Activated CD4-positive, alpha-beta T cell treated with anti-CD3 and anti-CD28 coated beads, Interleukin-2, amount 10 ng/mL, durations not matched to agents 24 days and 14 days (primary cell): ENCODE data around the gene TAB3. TPM values are rescaled to one million over a fixed set of nuclear protein-coding genes. Genes with fewer than 3 reads are reported as not detected.
A peak's percentile ranks its signal among the peaks of the same experiment; 100 is the strongest.

Source experiments
- DNase-seq: peaks from one replicate; pipeline ENCODE4 v3.0.0; 2022
- H3K27ac Mint-ChIP-seq: one replicate; pipeline ENCODE4 v1.8.0; 2022; ENCODE audit warnings: mild to moderate bottlenecking, mixed read lengths
- H3K27me3 Mint-ChIP-seq: one replicate; pipeline ENCODE4 v1.8.0; 2022; ENCODE audit warnings: mixed read lengths
- H3K36me3 Mint-ChIP-seq: one replicate; pipeline ENCODE4 v1.8.0; 2022; ENCODE audit warnings: low read depth, mild to moderate bottlenecking, mixed read lengths
- H3K4me1 Mint-ChIP-seq: one replicate; pipeline ENCODE4 v1.8.0; 2021; ENCODE audit warnings: mixed read lengths
- H3K4me3 Mint-ChIP-seq: one replicate; pipeline ENCODE4 v1.8.0; 2022; ENCODE audit warnings: mild to moderate bottlenecking, moderate library complexity, mixed read lengths
- H3K9me3 Mint-ChIP-seq: one replicate; pipeline ENCODE4 v1.8.0; 2021; ENCODE audit warnings: mixed read lengths
- intact Hi-C: fragments of 100-400 bp; cut with micrococcal nuclease; formaldehyde crosslinking; loops from one replicate; pipeline ENCODE4 v1.15.1; 2023
- total RNA-seq: library from RNA; stranded (reverse); gene quantifications from 2 replicates; pipeline ENCODE4 v1.2.3, GENCODE V29; 2022

Gene TAB3
- total RNA-seq, 1 donor from 2014 or later: 21.9 TPM

GRCh38 chrX:30900227-30900626 lies 11.2 kb upstream of the TAB3 start:
- no peak overlapping the region for H3K27ac Mint-ChIP-seq
- intact Hi-C loops: loop anchor here (1.0 kb wide), 1 partner anchor 11 kb away; the partner anchor contains the start of gene TAB3
- no peaks in the 10 kb centered on the region for H3K9me3 Mint-ChIP-seq
- H3K36me3 Mint-ChIP-seq: no peaks in the 10 kb centered on the region
- H3K4me3 Mint-ChIP-seq: no peak overlapping the region
- no peak for DNase-seq
- peaks cover 18% of the 10 kb centered on the region for H3K27me3 Mint-ChIP-seq
- H3K4me1 Mint-ChIP-seq: peaks cover 9% of the 10 kb centered on the region

- no peaks in the 10 kb centered on the region for H3K36me3 Mint-ChIP-seq
- no peak overlapping the region for H3K27ac Mint-ChIP-seq
- intact Hi-C loops: no loop called here
- DNase-seq: no peak
- H3K27me3 Mint-ChIP-seq: peaks cover 12% of the 10 kb centered on the region
- no peak overlapping the region for H3K4me3 Mint-ChIP-seq
- peaks cover 9% of the 10 kb centered on the region for H3K4me1 Mint-ChIP-seq
- H3K9me3 Mint-ChIP-seq: no peaks in the 10 kb centered on the region
Measured at GRCh38 chrX:30898886-30899285, 9.8 kb upstream of the TAB3 start.

DNA sequence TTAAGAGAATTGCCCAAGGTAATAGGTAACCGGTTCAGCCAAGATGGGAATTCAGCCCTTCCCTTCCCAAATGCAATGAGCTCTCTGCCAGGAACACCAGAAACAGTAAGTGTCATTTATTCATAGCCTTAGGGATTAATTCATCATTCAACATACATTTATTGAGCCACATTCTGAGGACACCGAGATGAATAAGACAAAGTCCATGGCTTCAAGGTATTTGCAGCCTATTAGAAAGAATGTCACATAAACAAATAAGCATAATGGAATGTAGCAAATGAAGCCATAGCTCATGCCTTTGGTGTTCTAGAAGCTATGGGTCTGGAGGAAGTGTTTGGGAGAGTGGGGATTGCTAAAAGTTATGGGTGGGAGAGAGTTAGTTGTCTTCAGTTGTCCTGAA lies 6.3 kb upstream of the TAB3 start:
- no peak overlapping the region for H3K4me3 Mint-ChIP-seq
- peaks cover 9% of the 10 kb centered on the region for H3K4me1 Mint-ChIP-seq
- intact Hi-C loops: no loop called here
- H3K9me3 Mint-ChIP-seq: no peaks in the 10 kb centered on the region
- no peaks in the 10 kb centered on the region for H3K36me3 Mint-ChIP-seq
- DNase-seq: no peak
- peaks cover 7% of the 10 kb centered on the region for H3K27me3 Mint-ChIP-seq
- no peak overlapping the region for H3K27ac Mint-ChIP-seq

GRCh38 chrX:30893206-30893605 lies 4.2 kb upstream of the TAB3 start:
- H3K36me3 Mint-ChIP-seq: no peaks in the 10 kb centered on the region
- peaks cover 4% of the 10 kb centered on the region for H3K27me3 Mint-ChIP-seq
- no peak for DNase-seq
- intact Hi-C loops: no loop called here
- peaks cover 5% of the 10 kb centered on the region for H3K4me1 Mint-ChIP-seq
- no peak overlapping the region for H3K4me3 Mint-ChIP-seq
- H3K27ac Mint-ChIP-seq: no peak overlapping the region
- no peaks in the 10 kb centered on the region for H3K9me3 Mint-ChIP-seq

DNA sequence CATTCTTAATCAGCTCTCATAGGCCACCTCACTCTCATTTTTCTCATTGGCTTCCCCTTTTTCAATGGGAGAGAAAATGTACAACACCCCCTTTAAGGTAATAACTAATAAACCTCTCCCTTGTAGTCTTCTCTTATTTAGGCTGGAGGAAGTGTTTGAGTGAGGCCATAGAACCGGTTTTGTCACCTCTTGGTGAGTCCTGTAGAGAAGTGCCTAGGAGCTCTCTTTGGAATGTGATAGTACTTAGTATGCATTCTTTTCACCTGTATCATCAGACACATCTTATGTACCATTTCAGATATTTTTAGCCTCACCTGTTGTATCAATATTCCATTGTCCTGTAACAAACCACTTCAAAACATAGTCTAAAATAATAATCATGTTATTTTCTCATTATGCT lies 3.5 kb upstream of the TAB3 start:
- peaks cover 8% of the 10 kb centered on the region for H3K4me1 Mint-ChIP-seq
- intact Hi-C loops: no loop called here
- H3K27me3 Mint-ChIP-seq: peaks cover 4% of the 10 kb centered on the region
- no peaks in the 10 kb centered on the region for H3K9me3 Mint-ChIP-seq
- H3K4me3 Mint-ChIP-seq: no peak overlapping the region
- H3K27ac Mint-ChIP-seq: no peak overlapping the region
- no peak for DNase-seq
- peaks cover under 1% of the 10 kb centered on the region for H3K36me3 Mint-ChIP-seq

DNA sequence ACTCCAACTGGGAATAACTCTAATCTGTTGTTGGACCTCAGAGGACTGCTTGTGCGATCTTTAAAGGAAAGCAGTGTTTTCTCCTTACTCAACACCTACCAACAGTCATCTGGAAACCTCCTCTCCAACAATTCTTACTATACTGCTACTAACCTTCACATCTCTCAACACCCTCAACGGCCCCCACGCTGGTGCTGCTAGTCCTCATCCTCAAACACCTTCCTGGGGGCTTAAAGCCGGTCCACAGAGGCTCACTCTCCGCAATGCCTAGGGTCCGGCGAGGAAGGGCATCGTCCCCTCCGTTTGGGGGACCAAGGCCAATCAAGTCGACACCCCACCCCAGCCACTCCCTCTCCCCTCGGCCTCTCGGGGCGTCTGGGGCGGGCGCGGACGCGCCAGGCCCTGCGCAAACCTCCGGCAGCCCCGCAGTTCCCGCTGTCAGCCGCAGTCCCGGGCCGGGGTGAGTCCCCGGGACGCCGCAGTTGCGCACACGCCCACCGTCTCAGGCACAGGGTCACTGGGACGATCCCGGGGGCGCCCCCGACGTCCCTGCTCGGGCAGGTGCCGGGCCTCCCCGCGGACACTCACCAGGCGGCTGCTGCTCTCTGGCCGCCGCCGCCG lies 418 bp downstream of the TAB3 start:
- H3K4me1 Mint-ChIP-seq: peaks cover 21% of the 10 kb centered on the region
- peak; percentile 76 for DNase-seq
- peak overlapping the region; percentile 88 for H3K4me3 Mint-ChIP-seq
- intact Hi-C loops: loop anchor here (1.0 to 10.0 kb wide), 8 partner anchors 7 to 311 kb away; partner anchors contain the start of gene TASL
- peaks cover 16% of the 10 kb centered on the region for H3K36me3 Mint-ChIP-seq
- H3K27ac Mint-ChIP-seq: peak overlapping the region; percentile 92
- no peaks in the 10 kb centered on the region for H3K9me3 Mint-ChIP-seq
- H3K27me3 Mint-ChIP-seq: peaks cover 2% of the 10 kb centered on the region

DNA sequence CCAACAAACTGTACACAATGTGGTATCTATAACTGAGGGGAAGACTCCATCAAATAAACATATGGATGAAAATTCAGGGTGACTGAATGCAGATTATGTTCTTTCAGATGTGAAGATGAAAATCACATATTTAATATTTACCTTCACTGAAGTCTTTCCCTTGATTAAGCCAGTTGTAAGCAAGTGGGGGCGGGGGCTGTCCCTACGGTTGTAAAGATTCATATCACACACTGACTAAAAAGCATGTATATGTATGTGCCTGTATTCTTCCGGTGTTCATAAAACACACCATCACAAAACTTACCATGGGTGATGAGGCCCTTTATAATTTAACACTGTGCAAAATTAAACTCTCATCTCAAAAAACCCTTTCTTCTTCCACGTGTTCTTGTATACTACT lies 1.3 kb downstream of the TAB3 start:
- intact Hi-C loops: loop anchor here (1.0 to 10.0 kb wide), 6 partner anchors 56 to 310 kb away; partner anchors contain the start of gene TASL
- DNase-seq: peak; percentile 59
- no peaks in the 10 kb centered on the region for H3K9me3 Mint-ChIP-seq

DNA sequence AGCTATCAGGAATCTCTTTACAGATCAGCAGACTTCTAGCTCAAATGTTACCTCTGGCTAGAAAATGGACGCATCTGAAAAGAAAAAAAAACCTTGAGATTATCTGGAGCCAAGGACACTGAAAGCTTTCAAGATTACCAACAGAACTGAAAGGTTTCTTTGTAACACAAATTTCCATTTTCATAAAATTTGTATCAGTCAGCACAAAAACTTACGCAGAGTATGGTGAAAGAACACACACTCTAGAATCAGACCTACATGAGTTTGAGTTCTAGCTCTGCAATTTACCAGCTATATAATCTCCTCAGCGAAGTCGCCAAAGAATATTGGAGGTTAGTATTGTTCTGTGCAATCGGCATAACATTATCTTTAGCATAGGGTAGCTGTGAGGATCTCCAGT lies 1.8 kb downstream of the TAB3 start:
- no peak for DNase-seq
- intact Hi-C loops: loop anchor here (5.0 to 10.0 kb wide), 2 partner anchors 208 to 310 kb away; partner anchors contain the start of gene TASL
- peak overlapping the region; percentile 88 for H3K4me3 Mint-ChIP-seq
- peaks cover 21% of the 10 kb centered on the region for H3K36me3 Mint-ChIP-seq
- no peaks in the 10 kb centered on the region for H3K9me3 Mint-ChIP-seq
- H3K4me1 Mint-ChIP-seq: peaks cover 24% of the 10 kb centered on the region
- peak overlapping the region; percentile 92 for H3K27ac Mint-ChIP-seq
- no peaks in the 10 kb centered on the region for H3K27me3 Mint-ChIP-seq

More for the DNA sequence above, 1.3 kb downstream of the TAB3 start:
- Mint-ChIP-seq H3K27me3 (no peaks in the 10 kb centered on the region), H3K27ac (peak overlapping the region; percentile 92), H3K36me3 (peaks cover 21% of the 10 kb centered on the region), H3K4me1 (peaks cover 22% of the 10 kb centered on the region), H3K4me3 (peak overlapping the region; percentile 88)

GRCh38 chrX:30885136-30885535 lies 3.9 kb downstream of the TAB3 start:
- Mint-ChIP-seq H3K27ac (peak overlapping the region; percentile 20), H3K4me1 (peaks cover 33% of the 10 kb centered on the region), H3K36me3 (peaks cover 26% of the 10 kb centered on the region), H3K9me3 (no peaks in the 10 kb centered on the region), H3K27me3 (no peaks in the 10 kb centered on the region), H3K4me3 (no peak overlapping the region)
- intact Hi-C loops: loop anchor here (5.0 to 10.0 kb wide), 2 partner anchors 210 to 308 kb away; partner anchors contain the start of gene TASL
- DNase-seq: no peak

DNA sequence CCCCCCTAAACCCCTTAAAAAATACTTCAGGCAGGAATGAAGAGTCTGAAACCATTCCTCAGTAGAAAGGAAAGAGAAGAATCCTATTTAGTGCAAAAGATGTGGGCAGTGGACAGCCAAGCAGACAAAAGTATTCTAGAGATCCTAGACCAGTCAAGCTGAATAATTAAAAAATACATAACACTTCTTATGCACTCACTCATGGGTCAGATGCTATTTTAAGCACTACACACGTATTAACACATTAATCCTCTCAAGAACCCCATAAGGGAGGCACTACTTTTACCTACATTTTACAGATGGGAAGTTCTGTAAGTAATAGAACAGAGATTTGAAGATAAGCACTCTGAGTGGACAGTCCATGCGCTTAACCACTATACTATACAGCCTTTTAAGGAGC lies 5.9 kb downstream of the TAB3 start:
- H3K36me3 Mint-ChIP-seq: peaks cover 26% of the 10 kb centered on the region
- H3K9me3 Mint-ChIP-seq: no peaks in the 10 kb centered on the region
- peaks cover 30% of the 10 kb centered on the region for H3K4me1 Mint-ChIP-seq
- H3K4me3 Mint-ChIP-seq: no peak overlapping the region
- H3K27ac Mint-ChIP-seq: no peak overlapping the region
- intact Hi-C loops: loop anchor here (10.0 kb wide), 1 partner anchor 212 kb away; no protein-coding TSS in a partner anchor
- DNase-seq: no peak
- no peaks in the 10 kb centered on the region for H3K27me3 Mint-ChIP-seq

- H3K36me3 Mint-ChIP-seq: peaks cover 24% of the 10 kb centered on the region
- peaks cover 26% of the 10 kb centered on the region for H3K4me1 Mint-ChIP-seq
- no peaks in the 10 kb centered on the region for H3K9me3 Mint-ChIP-seq
- no peak for DNase-seq
- H3K27ac Mint-ChIP-seq: peak overlapping the region; percentile 39
- intact Hi-C loops: loop anchor here (1.0 to 10.0 kb wide), 2 partner anchors 8 to 213 kb away; partner anchors contain the start of gene TAB3
- no peak overlapping the region for H3K4me3 Mint-ChIP-seq
- no peaks in the 10 kb centered on the region for H3K27me3 Mint-ChIP-seq
Measured at GRCh38 chrX:30881797-30882196, 7.3 kb downstream of the TAB3 start.

GRCh38 chrX:30881390-30881789 lies 7.7 kb downstream of the TAB3 start:
- Mint-ChIP-seq H3K4me3 (no peak overlapping the region), H3K9me3 (no peaks in the 10 kb centered on the region), H3K36me3 (peaks cover 26% of the 10 kb centered on the region), H3K27me3 (no peaks in the 10 kb centered on the region), H3K4me1 (peaks cover 27% of the 10 kb centered on the region), H3K27ac (peak overlapping the region; percentile 39)
- DNase-seq: no peak
- intact Hi-C loops: loop anchor here (1.0 to 10.0 kb wide), 2 partner anchors 8 to 213 kb away; partner anchors contain the start of gene TAB3

DNA sequence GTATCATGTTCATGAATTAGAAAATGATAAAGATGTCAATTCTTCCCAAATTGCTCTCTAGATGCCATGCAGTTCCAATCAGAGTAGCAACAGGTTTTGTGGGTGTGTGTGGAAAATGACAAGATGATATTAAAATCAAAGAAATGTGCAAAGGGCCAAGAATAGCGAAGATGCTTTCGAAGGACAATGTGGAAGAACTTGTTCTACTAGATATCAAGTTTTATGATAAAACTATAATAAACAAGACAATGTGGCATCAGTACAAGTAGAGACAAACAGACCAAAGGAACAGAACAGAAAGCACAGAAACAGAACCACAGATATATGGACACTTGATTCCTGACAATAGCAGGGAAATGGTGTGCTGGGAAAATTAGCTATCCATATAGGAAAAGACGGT lies 9.0 kb downstream of the TAB3 start:
- H3K4me1 Mint-ChIP-seq: peaks cover 25% of the 10 kb centered on the region
- intact Hi-C loops: loop anchor here (10.0 kb wide), 1 partner anchor 215 kb away; no protein-coding TSS in a partner anchor
- no peaks in the 10 kb centered on the region for H3K9me3 Mint-ChIP-seq
- H3K36me3 Mint-ChIP-seq: peaks cover 20% of the 10 kb centered on the region
- H3K4me3 Mint-ChIP-seq: no peak overlapping the region
- no peaks in the 10 kb centered on the region for H3K27me3 Mint-ChIP-seq
- H3K27ac Mint-ChIP-seq: no peak overlapping the region
- DNase-seq: no peak

- Mint-ChIP-seq H3K4me1 (peaks cover 19% of the 10 kb centered on the region), H3K9me3 (no peaks in the 10 kb centered on the region), H3K4me3 (no peak overlapping the region), H3K36me3 (peaks cover 12% of the 10 kb centered on the region), H3K27me3 (no peaks in the 10 kb centered on the region), H3K27ac (no peak overlapping the region)
- intact Hi-C loops: no loop called here
- no peak for DNase-seq
Measured at GRCh38 chrX:30876367-30876766, 12.7 kb downstream of the TAB3 start.
